Left ventricle myocardium inferior (tissue), 1 donor: Measurements from ENCODE around the gene PCDHGB3. TPM values are rescaled to one million over a fixed set of nuclear protein-coding genes. Genes with fewer than 3 reads are reported as not detected.

Experiments used
- DNase-seq: peaks from one replicate; pipeline ENCODE4 v3.0.0-alpha.2; 2020
- H3K27ac ChIP-seq: fragments of 200-600 bp; replicated peaks from 2 replicates; pipeline ENCODE4 v1.8.0; 2021
- H3K27me3 ChIP-seq: fragments of 200-600 bp; 2 replicates; pipeline ENCODE4 v1.8.0; 2021; ENCODE audit warnings: low read depth
- H3K36me3 ChIP-seq: fragments of 200-600 bp; 2 replicates; pipeline ENCODE4 v1.8.0; 2021
- H3K4me1 ChIP-seq: fragments of 200-600 bp; 2 replicates; pipeline ENCODE4 v1.8.0; 2021
- H3K4me3 ChIP-seq: fragments of 200-600 bp; 2 replicates; pipeline ENCODE4 v1.8.0; 2021; ENCODE audit warnings: mild to moderate bottlenecking, moderate library complexity
- H3K9me3 ChIP-seq: fragments of 200-600 bp; replicated peaks from 2 replicates; pipeline ENCODE4 v1.8.0; 2021
- CTCF ChIP-seq: fragments of 200-600 bp; IDR thresholded peaks from 2 replicates; pipeline ENCODE4 v1.8.0; 2021; ENCODE audit warnings: antibody characterized with exemption, mild to moderate bottlenecking, borderline replicate concordance
- intact Hi-C: fragments of 100-400 bp; cut with micrococcal nuclease; formaldehyde crosslinking; loops from one replicate; pipeline ENCODE4 v1.11.0; 2022
- total RNA-seq: library from RNA; stranded (reverse); fragmentation: NEBNext Ultra II Directional; extraction: Animal tissue kit (Norgen Biotek cat#: 25700); gene quantifications from one replicate; pipeline ENCODE4 v1.2.1, GENCODE V29; 2021
- donor health status: DM: no; HTN: yes; CAD: no; lungs with severe emphysema.

The PCDHGB3 gene
- total RNA-seq, 1 donor from 2014 or later = 6.3 TPM

- Histone ChIP-seq H3K27me3 (no peaks in the 10 kb centered on the region), H3K27ac (no peak overlapping the region), H3K4me1 (peaks cover 37% of the 10 kb centered on the region)
These were observed 7.3 kb upstream of the PCDHGB3 start for GRCh38 chr5:141362719-141363118.

GRCh38 chr5:141363952-141364660 lies 5.9 kb upstream of the PCDHGB3 start, which contains the start of gene PCDHGA5:
TSS of gene PCDHGA5 (plus strand) at chr5:141364162. CDS start at chr5:141364331, 169 bp downstream.
- H3K4me1 ChIP-seq = peaks cover 42% of the 10 kb centered on the region
- peak; percentile 51 for TF ChIP-seq CTCF
- H3K9me3 ChIP-seq = peaks cover 98% of the 10 kb centered on the region
- H3K4me3 ChIP-seq = peak within 1 kb of the TSS; percentile 47
- H3K36me3 ChIP-seq = peaks cover 30% of the 10 kb centered on the region
- intact Hi-C loops = no loop called here
- DNase-seq = no peak
- H3K27ac ChIP-seq = peak within 1 kb of the TSS; percentile 45
- no peaks in the 10 kb centered on the region for H3K27me3 ChIP-seq

More at GRCh38 chr5:141362719-141363118, 7.3 kb upstream of the PCDHGB3 start:
- peaks cover 30% of the 10 kb centered on the region for H3K36me3 ChIP-seq
- no peak for DNase-seq
- no peak overlapping the region for H3K4me3 ChIP-seq
- TF ChIP-seq CTCF = no peak
- intact Hi-C loops = no loop called here
- H3K9me3 ChIP-seq = peaks cover 99% of the 10 kb centered on the region

- Histone ChIP-seq H3K4me1 (peaks cover 43% of the 10 kb centered on the region), H3K27ac (no peak overlapping the region), H3K4me3 (no peak overlapping the region), H3K9me3 (peaks cover 98% of the 10 kb centered on the region), H3K36me3 (peaks cover 30% of the 10 kb centered on the region), H3K27me3 (no peaks in the 10 kb centered on the region)
- DNase-seq = no peak
- no peak for TF ChIP-seq CTCF
- intact Hi-C loops = no loop called here
These were observed 3.8 kb upstream of the PCDHGB3 start for GRCh38 chr5:141366016-141366896.

GRCh38 chr5:141371572-141372475 lies 1.8 kb downstream of the PCDHGB3 start:
- Histone ChIP-seq H3K27ac (no peak overlapping the region), H3K9me3 (peaks cover 97% of the 10 kb centered on the region), H3K27me3 (no peaks in the 10 kb centered on the region), H3K4me1 (peaks cover 59% of the 10 kb centered on the region), H3K36me3 (peaks cover 32% of the 10 kb centered on the region), H3K4me3 (peak overlapping the region; percentile 9)
- DNase-seq = no peak
- TF ChIP-seq CTCF = no peak
- intact Hi-C loops = no loop called here
